ENCODE results near the gene SLC12A8.

SLC12A8 gene

GRCh38 chr3:125055913-125056745 lies 156.4 kb downstream of the SLC12A8 start, which contains the start of gene HEG1:
HEG1 (minus strand) TSS chr3:125055997; CDS start chr3:125055890, 107 bp downstream.
- FAIRE-seq (peak; percentile 59), DNase-seq (ENCODE audit: low spot score) (peak; percentile 93)

- DNase-seq (ENCODE audit: low spot score) (peak; percentile 62), FAIRE-seq (no peak)
Measured at GRCh38 chr3:125055331-125055912, 157.1 kb downstream of the SLC12A8 start.

- DNase-seq (ENCODE audit: low spot score): peak; percentile 50
- peak; percentile 74 for FAIRE-seq
Measured at GRCh38 chr3:125054449-125055329, 157.9 kb downstream of the SLC12A8 start.

GRCh38 chr3:125054062-125054448 lies 158.5 kb downstream of the SLC12A8 start:
- DNase-seq (ENCODE audit: low spot score) (no peak), FAIRE-seq (no peak)

- FAIRE-seq: no peak
- no peak for DNase-seq (ENCODE audit: low spot score)
Measured at GRCh38 chr3:125053304-125053699, 159.2 kb downstream of the SLC12A8 start.

GRCh38 chr3:125052624-125053303 lies 159.8 kb downstream of the SLC12A8 start:
- FAIRE-seq: no peak
- peak; percentile 56 for DNase-seq (ENCODE audit: low spot score)

- FAIRE-seq (no peak), DNase-seq (ENCODE audit: low spot score) (peak; percentile 46)
Measured at GRCh38 chr3:125051715-125052581, 160.6 kb downstream of the SLC12A8 start.

GRCh38 chr3:125051205-125051604 lies 161.3 kb downstream of the SLC12A8 start:
- DNase-seq (ENCODE audit: low spot score) (no peak), FAIRE-seq (no peak)

GRCh38 chr3:125050488-125051090 lies 162.0 kb downstream of the SLC12A8 start:
- FAIRE-seq: no peak
- no peak for DNase-seq (ENCODE audit: low spot score)

- FAIRE-seq (no peak), DNase-seq (ENCODE audit: low spot score) (no peak)
Measured at GRCh38 chr3:125048282-125048681, 164.3 kb downstream of the SLC12A8 start.

GRCh38 chr3:125045965-125046364 lies 166.6 kb downstream of the SLC12A8 start:
- FAIRE-seq (no peak), DNase-seq (ENCODE audit: low spot score) (peak; percentile 89)

GRCh38 chr3:125045194-125045593 lies 167.4 kb downstream of the SLC12A8 start:
- DNase-seq (ENCODE audit: low spot score) (no peak), FAIRE-seq (no peak)

GRCh38 chr3:125043599-125044151 lies 168.9 kb downstream of the SLC12A8 start:
- DNase-seq (ENCODE audit: low spot score) (no peak), FAIRE-seq (no peak)

GRCh38 chr3:125042725-125043406 lies 169.7 kb downstream of the SLC12A8 start:
- FAIRE-seq: no peak
- DNase-seq (ENCODE audit: low spot score): no peak

- DNase-seq (ENCODE audit: low spot score) (no peak), FAIRE-seq (no peak)
Measured at GRCh38 chr3:125039131-125040100, 173.1 kb downstream of the SLC12A8 start.

GRCh38 chr3:125037498-125038150 lies 174.9 kb downstream of the SLC12A8 start:
- FAIRE-seq (no peak), DNase-seq (ENCODE audit: low spot score) (no peak)

GRCh38 chr3:125035217-125035616 lies 177.3 kb downstream of the SLC12A8 start:
- DNase-seq (ENCODE audit: low spot score): no peak
- FAIRE-seq: no peak
